Activated CD8-positive, alpha-beta memory T cell treated with anti-CD3 and anti-CD28 coated beads, Interleukin-2, amount 50 U/mL, for 1 hour (primary cell): ENCODE results near the gene SCN1B.

ENCODE experiments used
- DNase-seq: peaks from one replicate; pipeline ENCODE4 v3.0.0-alpha.2; 2020; ENCODE audit errors: extremely low read depth

The SCN1B gene

DNA sequence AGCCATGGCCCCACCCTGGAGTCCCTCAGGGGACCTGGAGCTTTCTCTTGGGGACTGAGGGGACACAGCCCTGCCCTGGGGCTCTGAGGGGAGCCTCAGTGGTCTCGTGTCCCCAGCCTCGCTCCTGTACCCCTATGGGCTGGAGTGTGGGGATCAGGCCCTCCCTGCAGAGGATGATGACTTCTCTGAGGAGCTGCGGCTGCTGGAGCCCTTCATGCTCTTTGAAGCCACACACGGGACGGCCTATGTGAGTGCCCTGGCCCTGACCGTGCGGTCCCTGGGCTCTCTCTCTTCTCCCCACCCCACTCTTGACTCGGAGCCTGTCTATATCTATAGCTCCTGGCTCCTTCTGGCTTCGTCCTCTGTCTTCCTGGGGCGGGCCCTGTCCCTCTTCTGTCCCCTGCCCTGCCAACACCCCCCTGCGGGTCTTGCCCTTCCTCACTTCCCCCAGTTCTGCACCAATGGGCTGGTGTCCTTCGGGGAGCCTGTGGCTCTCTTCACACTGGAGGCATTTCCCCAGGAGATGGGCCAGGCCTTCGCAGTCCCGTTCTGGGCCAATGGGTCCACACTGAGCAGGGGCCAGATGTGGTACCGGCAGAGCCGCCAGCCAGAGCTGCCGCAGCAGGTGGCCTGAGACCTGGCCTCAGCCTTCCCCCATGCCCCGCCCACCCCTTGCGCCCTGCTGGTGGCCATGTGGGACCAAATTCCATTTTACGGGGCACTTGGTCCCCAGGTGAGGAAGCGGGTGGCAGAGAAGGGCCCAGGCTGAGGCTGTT is 44.3 kb downstream of the SCN1B start:
- DNase-seq = no peak

DNA sequence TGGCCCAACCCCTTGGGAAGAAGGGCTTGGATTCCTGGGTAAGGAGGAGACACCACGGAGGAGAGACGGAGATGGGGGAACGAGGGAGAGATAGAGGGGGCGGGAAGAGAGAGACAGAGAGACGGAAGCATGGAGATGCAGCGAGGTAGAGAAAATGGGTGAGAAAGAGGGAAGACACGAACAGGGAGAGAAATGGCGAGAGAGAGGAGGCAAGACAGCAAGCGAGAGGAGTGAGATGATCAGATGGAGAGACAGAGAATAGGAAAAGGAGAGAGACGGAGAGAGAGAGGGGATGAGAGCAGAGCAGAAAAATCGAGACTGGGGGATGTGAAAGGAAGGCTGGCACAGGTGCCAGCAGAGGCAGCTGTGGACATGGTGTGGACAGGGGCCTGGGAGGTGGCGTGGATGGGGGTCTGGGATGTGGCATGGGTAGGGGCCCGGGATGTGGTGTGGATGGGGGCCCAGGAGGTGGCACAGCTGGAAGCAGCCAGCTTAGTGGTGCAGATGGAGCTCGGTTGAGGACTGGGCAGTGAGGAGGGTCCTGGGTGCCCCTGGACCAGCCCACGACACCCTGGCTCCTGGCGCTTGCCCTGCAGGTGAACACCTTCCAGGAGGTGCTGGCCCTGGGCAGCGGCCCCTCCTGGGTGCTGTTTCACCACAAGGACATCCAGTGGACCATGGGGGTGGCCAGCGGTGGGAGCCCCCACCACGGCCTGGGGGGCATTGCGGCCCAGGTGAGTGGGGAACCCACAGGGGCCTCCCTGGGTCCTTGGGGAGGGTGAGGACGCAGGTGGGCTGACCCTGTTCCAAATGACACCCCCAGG is 45.1 kb downstream of the SCN1B start:
- no peak for DNase-seq

DNA sequence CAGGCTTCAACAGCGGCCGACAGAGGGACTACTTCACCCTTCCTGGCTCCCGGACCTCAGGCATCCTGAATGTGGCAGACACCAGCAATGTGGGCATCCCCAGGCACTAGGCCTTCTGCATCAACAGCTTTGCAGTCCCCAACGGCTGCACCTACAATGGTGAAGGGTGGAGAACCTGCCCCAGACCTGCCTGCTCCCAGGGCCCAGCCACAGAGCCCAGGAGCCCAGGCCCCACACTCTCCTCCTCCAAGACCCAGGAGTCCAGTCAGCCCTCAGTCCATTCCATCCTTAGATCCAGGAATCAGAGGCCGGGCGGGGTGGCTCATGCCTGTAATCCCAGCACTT is 45.7 kb downstream of the SCN1B start:
- DNase-seq = no peak

DNA sequence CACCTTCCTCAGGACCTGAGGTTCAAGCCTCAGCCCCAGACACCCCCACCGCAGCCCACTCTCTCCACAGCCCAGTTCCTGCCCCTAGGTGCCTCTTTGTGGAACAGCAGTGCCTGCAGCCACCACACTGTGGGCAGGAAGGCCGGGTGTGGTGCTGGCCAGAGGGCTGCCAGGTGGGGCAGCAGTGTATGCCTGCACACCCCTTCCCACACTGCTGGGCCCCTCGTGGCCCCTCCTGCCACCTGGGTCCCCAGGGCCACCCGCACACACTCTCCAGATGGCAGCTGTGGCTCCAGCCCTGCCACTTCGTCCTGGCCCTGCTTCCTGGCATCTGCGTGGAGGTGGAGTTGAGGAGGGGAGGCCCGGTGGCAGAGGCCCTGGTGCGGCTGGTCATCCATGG is 46.4 kb downstream of the SCN1B start:
- no peak for DNase-seq

DNA sequence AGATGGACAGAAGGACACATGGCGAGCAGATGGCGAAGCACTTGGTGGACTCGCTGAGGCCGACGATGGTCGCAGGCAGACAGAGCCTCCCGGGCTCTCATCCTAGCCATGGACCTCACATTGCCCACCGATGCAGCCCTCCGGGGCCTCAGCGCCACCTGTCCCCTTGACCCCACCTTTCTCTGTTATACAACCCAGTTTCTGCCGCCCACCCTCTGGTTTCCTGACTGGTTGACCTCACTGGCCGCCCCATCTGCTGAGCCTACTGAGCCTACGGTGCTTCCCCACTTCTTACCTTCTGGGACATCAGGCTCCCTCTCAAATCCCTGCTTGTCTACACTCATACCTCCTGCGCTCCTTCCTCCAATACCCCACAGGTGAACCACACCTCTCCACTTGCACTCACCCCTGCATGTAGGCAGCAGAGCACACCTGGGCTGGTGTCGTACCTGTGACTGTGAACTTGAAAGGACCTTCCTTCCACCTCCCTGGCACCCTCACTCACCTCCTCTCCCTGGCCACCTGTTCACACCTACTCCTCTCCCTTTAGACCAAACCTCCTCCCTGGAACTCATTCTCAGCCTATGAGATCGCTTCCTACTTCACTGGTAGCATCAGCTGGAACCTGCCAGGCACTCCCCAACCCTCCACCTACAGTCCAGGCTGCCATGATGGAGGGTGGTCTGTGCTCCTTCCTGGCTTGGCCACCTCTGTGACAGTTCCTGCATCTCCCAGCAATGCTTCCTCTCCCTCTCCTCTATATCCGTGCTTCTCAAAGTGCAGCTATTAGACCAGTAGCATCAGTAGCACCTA is 47.3 kb downstream of the SCN1B start:
- DNase-seq = no peak

DNA sequence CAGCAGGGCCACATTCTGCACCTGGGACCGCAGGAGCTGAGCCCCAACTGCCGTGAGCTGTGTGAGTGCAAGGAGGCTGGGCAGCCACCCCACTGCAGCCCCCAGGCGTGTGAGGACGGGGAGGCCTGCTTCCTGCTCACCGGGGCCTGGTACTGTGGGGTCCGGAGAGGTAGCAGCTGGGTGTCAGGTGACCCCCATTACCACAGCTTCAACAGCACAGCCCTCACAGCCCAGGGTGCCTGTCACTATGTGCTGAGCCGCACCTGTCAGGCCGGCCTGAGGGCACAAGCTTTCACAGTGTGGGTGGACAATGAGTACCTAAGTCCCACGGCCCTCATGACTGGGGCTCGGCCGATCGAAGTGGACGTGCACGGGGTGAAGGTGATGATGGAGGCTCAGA is 49.6 kb downstream of the SCN1B start:
- no peak for DNase-seq

DNA sequence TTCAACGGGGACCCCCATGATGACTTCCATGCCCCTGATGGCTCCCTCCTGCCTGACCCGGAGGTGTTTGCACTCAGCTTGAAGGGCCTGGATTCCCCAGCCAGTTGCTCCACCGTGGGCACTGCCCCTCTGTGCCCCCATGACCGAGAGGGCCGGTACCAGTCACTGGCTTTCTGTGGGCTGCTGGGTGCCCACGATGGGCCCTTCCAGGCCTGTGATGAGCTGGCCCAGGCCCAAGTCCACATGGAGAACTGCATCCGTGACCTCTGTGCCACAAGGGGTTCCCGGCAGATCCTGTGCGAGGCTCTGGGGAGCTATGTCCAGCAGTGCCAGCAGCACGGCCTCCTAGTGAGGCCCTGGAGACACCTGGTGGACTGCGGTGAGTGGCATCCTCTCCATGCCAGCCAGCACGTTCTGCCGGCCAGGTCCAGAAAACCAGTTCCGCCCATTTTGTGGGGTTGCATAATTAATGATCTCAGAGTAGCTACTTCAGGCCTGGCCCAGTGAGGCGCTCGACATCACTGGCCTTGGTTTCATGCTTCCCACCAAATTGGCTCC is 50.4 kb downstream of the SCN1B start:
- no peak for DNase-seq

DNA sequence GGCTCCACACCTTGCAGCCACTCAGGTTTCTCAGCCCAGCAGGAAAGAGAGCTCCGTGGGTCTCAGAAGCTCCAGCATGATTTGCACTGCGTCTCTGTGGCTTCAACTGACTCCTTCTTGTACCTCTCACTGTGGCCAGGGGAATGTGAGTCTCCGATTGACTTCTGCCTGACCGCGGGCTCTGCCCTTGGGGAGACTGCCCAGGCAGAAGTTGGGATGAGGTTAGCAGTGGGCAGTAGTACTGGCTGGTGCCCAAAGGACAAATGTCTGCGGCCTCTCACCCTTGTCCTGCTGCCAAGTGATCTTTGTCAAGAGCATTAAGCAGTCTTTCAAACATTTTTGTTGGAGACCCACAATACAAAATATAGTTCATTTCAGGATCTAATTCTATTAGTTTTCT is 50.9 kb downstream of the SCN1B start:
- no peak for DNase-seq

DNA sequence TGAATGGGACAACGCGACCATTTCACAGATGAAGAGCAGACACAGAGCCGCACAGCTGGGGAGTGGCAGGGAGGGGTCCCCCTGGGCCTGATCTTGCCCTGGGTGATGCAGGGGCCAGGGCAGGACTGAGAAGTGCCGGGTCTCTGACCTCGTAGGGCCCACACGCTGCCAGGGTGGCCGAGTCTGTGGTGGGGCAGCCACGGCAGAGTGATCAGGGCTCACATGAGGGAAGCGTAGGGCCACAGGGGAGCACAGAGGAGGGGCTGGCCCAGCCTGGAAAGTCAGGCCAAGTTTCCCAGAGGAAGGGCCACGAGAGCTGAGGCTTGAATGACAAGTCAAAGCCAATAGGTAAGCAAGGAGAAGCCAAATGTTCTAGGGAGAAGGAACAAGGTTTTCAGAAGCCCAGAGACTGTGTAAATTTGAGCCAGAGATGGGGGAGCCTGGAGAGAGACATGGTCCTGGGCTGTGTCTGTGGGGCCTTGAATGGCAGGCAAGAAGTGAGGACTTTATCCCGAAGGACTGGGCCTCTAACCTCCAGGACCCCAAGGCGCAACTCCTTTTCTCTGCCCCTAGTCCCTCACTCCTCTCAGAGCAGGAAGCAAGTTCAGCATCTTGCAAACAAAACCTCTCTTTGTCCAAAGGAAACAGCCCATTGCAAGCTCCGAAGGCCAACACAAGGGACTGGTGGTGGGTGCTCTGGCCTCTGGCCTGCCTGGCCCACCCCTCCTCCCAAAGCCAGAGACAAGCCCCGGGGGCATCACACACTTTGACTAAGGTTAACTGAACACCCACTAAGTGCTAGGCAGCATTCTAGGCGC is 53.6 kb downstream of the SCN1B start:
- no peak for DNase-seq

DNA sequence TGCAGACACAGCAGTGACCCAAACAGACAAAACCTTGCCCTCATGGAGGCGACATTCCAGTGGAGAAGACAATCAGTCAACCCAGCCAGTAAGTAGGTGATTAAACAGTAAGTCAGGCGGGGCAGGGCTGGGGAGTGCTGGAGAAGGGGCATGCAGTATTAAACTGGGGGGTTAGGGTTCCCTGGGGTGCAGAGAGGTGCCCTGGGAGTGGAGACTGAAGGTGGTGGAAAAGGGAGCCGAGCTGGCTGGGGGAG is 54.2 kb downstream of the SCN1B start:
- no peak for DNase-seq

DNA sequence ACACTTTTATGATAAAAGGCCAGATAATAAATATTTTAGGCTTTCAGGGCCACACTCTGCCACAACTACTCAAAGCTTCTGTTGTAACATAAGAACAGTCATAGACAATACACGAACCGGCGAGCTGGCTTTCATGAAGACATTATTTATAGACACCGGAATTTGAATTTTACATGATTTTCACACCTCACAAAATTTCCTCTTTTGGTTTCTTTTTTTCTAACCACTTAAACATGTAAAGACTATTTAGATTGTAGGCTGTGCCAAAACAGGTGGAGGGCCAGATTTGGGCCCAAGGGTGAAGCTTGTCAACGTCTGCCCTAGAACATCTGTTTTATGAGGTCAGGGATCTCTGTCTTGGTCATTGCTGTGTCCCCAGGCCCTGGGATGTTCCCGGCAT is 55.7 kb downstream of the SCN1B start:
- no peak for DNase-seq

DNA sequence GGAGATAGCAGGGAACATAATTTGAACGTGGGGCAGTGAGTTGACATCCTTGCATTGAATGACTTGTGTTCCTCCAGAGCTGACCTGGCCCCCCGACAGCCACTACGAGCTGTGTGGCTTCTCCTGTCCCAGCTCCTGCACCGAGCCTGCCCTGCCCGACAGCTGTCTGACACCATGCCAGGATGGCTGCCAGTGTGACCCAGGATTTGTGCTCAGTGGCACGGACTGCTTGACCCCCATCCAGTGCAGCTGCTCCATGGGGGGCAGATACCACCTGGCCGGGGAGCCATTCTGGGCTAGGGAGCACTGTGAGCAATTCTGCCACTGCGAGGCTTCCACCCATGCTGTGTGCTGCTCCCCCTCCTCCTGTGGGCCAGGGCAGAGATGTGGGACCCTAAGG is 56.2 kb downstream of the SCN1B start:
- no peak for DNase-seq

DNA sequence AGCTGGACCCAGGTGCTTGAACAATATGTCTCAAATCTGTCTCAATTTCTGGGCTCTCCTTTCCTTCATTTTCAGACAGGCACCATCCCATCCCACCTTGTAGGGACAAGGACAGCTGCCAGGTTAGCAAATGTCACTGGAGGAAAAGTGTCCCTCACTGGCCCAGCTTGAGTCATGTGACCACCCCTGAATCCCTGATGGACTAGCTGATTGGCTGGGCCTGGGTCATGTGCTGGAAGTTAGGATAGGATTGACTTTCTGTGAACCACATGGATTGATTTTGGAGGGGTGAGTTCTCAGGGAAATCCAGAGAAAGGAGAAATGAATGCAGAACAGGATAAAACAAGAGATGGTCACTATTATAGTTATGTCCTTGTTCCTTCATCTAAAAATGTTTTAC is 57.1 kb downstream of the SCN1B start:
- DNase-seq = no peak

DNA sequence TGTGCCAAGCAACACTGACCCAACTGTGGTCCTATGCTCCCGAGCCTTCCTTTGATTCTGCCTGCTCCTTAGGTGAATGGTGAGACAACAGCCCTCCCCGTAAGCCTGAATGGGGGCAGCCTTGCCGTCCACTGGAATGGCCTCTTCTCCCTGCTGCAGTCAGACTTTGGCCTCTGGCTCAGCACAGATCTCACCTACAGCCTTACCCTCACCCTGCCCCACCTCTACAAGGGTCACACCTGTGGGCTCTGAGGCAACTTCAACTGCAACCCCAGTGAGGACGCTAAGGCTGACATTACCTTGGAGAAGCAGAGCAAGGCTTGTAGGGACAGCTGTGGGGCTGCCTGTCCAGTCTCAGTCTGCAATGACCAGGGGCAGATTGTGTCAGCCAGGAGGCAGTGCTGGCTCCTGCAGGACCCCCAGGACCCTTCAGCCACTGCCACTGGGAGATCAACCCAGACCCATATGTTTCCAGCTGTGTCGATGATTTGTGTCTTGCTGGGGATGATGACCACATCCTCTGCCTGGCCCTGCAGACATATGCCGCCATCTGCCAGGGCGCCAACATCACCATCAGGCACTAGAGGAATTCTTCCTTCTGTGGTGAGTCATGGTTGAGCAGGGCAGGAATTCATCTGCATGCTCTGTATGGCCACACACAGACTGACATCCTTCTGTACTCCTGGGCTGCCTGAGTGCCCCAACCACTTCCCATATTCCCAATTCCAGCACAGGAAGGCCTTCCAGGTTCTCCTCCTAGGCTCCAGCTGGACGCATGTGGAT is 58.1 kb downstream of the SCN1B start:
- DNase-seq = no peak

DNA sequence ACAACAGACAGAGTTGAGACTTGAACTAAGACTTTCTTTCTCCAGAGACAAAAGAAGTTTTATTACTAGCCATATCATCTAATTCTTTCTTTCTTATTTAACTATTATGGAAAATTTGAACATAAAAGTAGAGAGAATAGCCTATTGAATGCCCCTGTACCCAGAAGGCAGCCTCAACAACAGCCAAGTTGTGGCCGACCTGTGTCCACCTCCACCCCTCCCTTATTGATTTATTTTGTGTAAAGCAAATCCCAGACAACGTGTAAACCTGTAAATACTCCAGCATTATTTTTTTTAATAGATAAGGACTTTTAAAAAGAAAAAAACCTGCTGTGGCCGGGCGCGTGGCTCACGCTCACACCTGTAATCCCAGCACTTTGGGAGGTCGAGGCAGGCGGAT is 59.3 kb downstream of the SCN1B start:
- no peak for DNase-seq
